Measurements from ENCODE around the gene SLC44A3.

DNA sequence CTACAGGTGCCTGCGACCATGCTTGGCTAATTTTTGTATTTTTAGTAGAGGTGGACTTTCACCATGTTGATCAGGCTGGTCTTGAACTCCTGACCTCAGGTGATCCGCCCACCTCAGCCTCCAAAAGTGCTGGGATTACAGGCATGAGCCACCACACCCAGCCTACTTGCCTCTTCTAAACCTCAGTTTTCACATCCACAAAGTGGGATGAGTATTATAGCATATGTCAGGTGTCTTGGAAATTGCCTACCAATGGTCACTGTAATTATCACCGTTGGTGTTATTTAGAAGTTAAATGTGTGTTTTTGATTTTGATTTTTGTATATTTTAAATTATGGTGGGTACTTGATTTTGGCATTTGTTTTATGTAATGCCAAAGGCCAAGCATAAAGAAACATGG, 36.7 kb downstream of the SLC44A3 start:
- TF ChIP-seq ZNF184 (tag by site-specific recombination; IDR thresholded peaks at IDR 0.05) (no peak), ZNF530 (tag by site-specific recombination; IDR thresholded peaks at IDR 0.05; ENCODE audit: low read depth) (no peak), CTCF (tag by site-specific recombination; IDR thresholded peaks at IDR 0.05) (no peak), HIC1 (tag by site-specific recombination; IDR thresholded peaks at IDR 0.05) (no peak), BCL11A (tag by site-specific recombination; IDR thresholded peaks at IDR 0.05; ENCODE audit: low read depth) (no peak), ZFP69B (tag by site-specific recombination; IDR thresholded peaks at IDR 0.05) (no peak)
